Heart left ventricle (tissue), 13 donors: ENCODE data around the gene ULK4.

Experiments used
- CTCF ChIP-seq, 12 donors: fragments of 200-600 bp; sonication (generic) in 4 of 12; IDR thresholded peaks; one replicate each; pipeline versions ENCODE4 v1.5.0 to v1.8.0; 2018 to 2022; ENCODE audit warnings: antibody characterized with exemption in 12 of 12, mild to moderate bottlenecking in 5 of 12
- POLR2A ChIP-seq, 2 donors: fragments of 450-650 bp; IDR thresholded peaks; one replicate each; pipeline ENCODE4 v1.6.1; 2017; ENCODE audit warnings: antibody characterized with exemption in 2 of 2, mild to moderate bottlenecking in 2 of 2, moderate library complexity in 2 of 2
- donor health status: ischemic (EF 13 %, LVEDD 7.1; RV severe dilation, severe dysfunction).
- donor health status: DM: no; HTN: yes; CAD: no.
- donor health status: DM: no; HTN: no; CAD: no.
- donor health status: ischemic (EF 25% LVEDD 6.9; RV normal size, moderate dysfunction).
- donor health status: ischemic (EF 25% LVEDD 5.7; RV mildly dilated, moderate dysfunction).
- donor health status: ischemic (EF 35%, LVEDD 5.7; RV mildly dilated, moderate dysfunction).
- donor health status: nonischemic (EF 11% LVEDD 7.7; RV severe dilation, severe dysfunction).
- donor health status: DM: yes; HTN: yes; CAD: no.
- donor health status: PGD.
- donor health status: ischemic (EF 29% LVEDD 5.4; RV normal size, mild dysfunction).
- donor health status: nonischemic (EF 23%, LVEDD 6.1; RV moderate dilation, normal function).

GRCh38 chr3:41808618-41809017 is 153.3 kb downstream of the ULK4 start:
- TF ChIP-seq CTCF (IDR thresholded peaks at IDR 0.05) (no peak), POLR2A (IDR thresholded peaks at IDR 0.05) (no peak)
